C1 segment of cervical spinal cord (tissue), 14 donors: ENCODE measurements around the gene GABRE.
"Not testable (repeated sequence)": the region's sequence is repeated elsewhere in the genome, so short reads cannot be mapped to it uniquely, and the experiment has no call there.

Experiments used
- DNase-seq, 14 donors: peaks; one replicate each; lab custom pipeline; 2025; lab: John Stamatoyannopoulos, UW

The GABRE gene

GRCh38 chrX:151970661-151971060, 3.8 kb downstream of the GABRE start:
- DNase-seq, result no peak

- DNase-seq, result no peak
Observed at GRCh38 chrX:151970027-151970426, 4.4 kb downstream of the GABRE start.

- no peak for DNase-seq
Observed at GRCh38 chrX:151966236-151966635, 8.2 kb downstream of the GABRE start.

DNA sequence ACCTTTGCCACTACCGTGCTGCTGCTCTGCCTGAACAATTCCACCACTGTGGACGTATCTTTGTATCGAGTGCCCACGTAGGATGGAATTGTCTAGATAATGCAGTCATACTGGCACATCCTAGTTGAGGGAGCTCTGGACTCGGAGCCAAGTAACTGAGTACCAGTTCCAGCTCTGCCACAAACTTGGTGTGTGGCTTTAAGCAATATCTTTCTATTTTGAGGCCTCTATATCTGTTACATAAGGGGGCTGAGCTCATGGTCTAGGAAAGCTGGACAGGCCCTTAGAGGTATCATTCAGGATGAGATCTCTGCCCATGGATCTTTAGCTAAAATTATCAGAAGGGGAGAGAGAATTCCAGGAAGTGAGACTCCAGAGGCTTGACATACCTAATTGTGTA, 12.4 kb downstream of the GABRE start:
- no peak for DNase-seq

DNA sequence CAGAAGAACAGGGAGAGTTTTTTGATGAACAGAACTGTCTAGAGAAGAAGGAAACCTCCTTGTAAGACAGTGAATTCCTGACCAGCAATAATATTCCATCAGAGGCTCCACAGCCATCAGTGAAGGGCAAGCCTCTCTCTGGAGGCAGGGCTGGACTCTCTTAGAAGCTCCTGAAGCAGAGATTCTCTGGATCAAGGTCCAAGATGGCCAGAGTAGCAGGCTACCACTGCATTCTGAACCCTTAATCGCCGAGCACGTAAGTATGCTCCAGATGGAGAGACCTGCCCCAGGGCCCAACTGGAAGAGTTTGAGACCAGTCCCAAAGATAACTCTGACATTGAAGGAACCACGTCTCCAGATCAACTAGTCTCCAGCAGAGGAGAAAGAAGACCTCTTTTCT, 16.4 kb downstream of the GABRE start:
- no peak for DNase-seq

DNA sequence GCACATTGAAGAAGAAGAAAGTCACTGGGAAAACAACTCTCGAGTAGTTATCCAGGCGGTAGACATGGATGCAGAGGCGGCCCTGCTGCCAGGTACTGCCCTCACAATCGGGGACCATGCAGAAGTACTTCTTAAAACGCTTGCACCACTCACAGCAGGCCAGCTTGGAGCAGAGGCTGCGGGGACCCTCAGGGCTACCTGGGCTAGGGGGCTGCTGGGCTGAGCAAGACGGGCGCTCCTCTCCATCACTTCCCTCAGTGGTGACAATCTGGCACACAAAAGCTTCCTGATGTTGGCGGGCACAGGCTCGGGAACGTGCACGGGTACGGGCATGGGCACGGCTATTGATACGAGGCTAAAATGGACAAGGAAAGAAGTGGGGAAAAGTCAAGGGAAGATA, 19.7 kb downstream of the GABRE start:
- no peak for DNase-seq

- no peak for DNase-seq
Observed at GRCh38 chrX:151938172-151938571, 36.3 kb downstream of the GABRE start.

GRCh38 chrX:151935358-151935757, 39.1 kb downstream of the GABRE start:
- no peak for DNase-seq

DNA sequence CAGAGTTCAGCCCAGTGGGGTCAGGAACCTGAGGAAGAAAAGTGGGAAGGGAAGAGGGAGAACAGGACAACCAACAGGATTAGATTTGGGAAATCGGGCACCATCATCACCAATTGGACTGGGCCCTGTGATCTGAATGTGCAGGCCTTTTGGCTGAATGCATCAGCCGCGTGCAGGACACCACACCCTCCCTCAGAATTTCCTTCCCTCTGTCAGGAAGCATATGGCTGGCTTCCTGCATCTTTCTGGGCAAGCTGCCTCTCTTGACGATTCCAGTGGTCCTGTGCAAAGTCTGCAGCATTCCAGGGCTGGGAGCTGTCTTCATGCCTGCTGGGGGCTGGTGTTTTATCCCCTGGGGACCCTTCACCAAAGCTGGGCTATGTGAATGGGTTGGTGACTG, 45.4 kb downstream of the GABRE start:
- DNase-seq, result no peak

- DNase-seq, result no peak
Observed at GRCh38 chrX:151923648-151924047, 50.8 kb downstream of the GABRE start.

GRCh38 chrX:151922692-151923091, 51.8 kb downstream of the GABRE start:
- no peak for DNase-seq

DNA sequence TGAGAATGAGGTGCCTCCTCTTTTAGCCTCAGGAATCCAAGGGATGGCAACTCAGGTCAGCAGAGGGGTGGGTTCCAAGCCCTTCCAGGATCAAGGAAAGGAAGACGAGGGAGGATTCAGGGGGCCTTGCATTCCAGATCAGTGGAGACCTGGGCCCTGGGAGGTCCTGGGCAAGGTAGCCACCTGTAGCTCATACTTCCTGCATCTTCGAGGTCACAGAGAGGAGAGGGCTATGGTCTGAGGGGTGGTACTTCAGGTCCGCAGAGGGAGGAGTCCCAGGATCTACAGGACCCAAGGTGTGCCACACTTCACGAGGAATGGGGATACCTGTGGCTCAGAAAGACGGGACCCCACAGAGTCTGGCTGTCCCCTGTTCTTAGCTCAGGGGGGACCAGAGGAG, 52.6 kb downstream of the GABRE start:
- DNase-seq, result no peak

DNA sequence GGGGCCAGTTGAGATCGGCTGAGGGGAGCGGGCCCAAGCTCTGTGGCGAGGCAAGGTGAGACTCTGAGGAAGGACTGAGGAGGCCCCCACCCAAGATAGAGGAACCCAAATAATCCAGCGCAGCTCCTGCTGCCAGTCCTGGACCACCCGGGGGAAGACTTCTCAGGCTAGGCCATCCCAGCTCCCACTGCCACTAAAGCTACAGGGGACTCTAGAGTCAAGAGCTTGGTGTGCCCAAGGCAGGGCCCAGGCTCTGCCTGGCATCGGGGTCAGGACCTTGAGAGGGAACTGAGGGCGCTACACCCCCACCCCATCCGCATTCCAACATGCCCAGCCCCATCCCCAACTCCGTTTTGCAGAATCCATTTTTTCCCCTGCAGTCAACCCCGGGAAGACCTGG, 53.2 kb downstream of the GABRE start:
- DNase-seq, result no peak

GRCh38 chrX:151920530-151920929, 53.9 kb downstream of the GABRE start:
- DNase-seq, result no peak

- no peak for DNase-seq
Observed at GRCh38 chrX:151920101-151920500, 54.4 kb downstream of the GABRE start.

- no peak for DNase-seq
Observed at GRCh38 chrX:151919610-151920009, 54.9 kb downstream of the GABRE start.

GRCh38 chrX:151918736-151919135, 55.7 kb downstream of the GABRE start:
- DNase-seq, result not testable (repeated sequence)

DNA sequence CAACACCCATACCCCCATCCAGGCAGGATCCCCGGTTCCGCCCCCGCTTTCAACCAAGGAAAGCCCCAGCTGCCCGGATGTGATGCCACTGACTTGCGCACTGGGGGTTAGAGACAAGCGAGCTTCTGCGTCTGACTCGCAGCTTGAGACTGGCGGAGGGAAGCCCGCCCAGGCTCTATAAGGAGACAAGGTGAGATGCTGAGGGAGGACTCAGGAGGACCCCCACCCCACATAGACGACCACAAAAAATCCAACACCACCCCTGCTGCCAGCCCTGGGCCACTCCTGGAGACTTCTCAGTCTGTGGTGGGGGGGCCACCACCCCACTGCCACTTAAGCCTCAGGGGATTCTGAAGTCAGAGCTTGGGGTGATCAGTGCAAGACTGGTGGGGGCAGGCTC, 61.7 kb downstream of the GABRE start, which contains the start of gene MAGEA4:
TSS of gene MAGEA4 (plus strand) at position 110 of the 400 bp plus-strand sequence. CDS start 10,776 bp downstream, outside the sequence.
- no peak for DNase-seq

DNA sequence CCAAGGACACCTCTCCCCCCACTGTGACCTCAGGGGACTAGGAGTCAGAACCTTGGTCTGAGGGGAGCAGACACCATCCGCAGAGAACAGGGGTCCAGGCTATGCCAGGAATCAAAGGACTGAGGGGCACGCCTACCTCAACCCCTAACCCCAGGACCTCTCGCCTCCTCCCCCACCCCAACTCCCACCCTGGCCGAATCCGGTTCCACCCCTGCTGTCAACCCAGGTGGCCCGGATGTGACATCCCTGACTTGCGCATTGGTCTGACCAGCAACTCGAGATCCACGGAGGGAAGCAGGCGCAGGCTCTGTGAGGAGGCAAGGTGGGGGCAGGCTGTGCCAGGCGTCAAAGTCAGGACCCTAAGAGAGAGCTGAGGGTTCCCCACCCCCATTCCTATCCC, 62.3 kb downstream of the GABRE start:
- no peak for DNase-seq

DNA sequence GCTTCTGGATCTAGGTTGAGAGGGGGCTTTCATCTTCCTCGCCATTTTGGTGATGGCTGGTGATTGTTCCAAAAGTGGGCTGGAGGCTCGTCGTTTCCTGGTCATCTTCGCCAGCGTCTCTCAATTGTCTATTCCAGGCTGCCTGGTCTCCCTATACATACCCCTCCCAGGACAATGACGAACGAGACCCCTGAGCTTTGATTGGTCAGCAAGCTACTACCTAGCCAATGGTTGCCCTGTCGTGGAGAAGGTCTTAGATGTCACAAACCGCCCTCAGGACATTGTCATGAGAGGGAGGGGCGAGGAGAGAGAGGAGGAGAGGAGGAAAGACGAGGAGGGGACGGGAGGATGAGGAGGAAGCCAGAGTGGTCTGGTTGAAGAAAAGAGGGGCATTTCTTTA, 69.5 kb downstream of the GABRE start:
- DNase-seq, result no peak
